IPS-NIHi11 (cell line): ENCODE results near the gene AOAH.

Source experiments
- DNase-seq: peaks from one replicate; pipeline ENCODE4 v3.0.0; 2012; ENCODE audit warnings: mixed read lengths, low spot score

The AOAH gene

GRCh38 chr7:36600869-36601530 lies 123.3 kb downstream of the AOAH start:
- no peak for DNase-seq

DNA sequence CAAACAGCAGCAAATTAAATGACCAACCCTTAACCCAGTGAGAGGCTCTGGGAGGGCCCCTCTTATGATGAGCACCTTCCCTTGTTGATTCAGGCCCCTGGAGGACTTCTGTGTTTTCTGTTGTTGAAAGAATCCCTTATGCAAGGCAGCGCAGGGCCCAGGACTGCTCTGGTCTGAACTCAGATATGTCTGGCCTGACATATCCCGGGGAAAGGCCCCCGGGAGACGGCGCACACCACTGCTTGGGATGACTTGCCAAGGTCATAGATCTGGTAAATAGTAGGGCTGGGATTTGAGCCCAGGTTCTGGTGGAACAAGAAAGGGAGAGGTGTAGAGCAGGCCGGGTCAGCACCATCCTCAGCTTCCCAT lies 124.0 kb downstream of the AOAH start:
- no peak for DNase-seq

DNA sequence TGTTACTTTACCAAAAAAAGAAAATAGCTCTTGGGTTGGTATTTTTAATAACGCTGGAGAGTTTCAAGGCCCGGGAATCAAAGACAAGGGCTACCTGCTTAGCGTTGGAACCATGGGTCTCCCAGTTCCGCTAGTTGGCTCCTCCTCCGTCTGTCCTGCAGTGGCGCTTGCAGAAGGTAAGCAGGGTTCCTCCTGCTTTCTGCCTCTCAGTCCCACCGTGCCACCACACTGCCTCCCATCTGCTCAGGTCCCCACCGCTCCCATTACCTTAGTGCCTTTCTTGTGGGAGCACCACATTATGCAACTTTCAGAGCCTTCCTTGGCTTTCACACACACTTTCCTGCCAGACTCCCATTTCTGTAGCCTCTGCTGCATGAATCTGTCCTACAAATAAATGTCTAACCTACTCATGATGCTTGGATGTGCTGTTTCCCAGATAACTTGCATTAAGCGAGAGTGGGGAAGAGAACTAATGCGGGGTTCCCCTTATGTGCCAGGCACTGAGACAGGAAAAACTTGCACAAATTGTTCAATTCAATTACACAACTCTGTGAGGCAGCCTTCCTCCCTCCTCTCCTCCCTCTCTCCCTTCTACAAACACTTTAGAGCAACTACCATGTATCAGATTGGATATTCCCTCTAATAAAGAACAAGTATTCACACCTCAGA lies 124.5 kb downstream of the AOAH start:
- DNase-seq = no peak

- peak; percentile 49 for DNase-seq
Observed at GRCh38 chr7:36598054-36598674, 126.1 kb downstream of the AOAH start.

GRCh38 chr7:36597090-36597773 lies 127.1 kb downstream of the AOAH start:
- no peak for DNase-seq

DNA sequence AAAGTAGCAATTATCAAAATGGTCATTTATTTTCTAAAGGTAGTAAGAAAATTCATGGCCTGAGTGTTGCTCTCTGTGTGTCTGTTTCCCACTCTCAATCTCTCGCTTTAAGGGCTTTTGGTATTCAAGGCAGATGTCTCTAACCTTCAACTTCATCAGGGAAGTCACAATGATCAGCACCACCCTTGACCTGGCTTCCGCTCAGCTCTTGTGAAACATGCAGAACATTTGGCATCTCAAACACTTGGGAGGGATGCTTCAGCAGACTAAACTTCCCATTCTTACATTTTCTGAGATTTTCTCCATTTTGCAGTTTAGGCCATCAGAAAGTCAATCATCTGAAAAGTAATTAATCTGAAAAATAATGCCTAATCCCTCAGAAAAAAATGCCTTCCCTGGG lies 129.8 kb downstream of the AOAH start:
- no peak for DNase-seq

DNA sequence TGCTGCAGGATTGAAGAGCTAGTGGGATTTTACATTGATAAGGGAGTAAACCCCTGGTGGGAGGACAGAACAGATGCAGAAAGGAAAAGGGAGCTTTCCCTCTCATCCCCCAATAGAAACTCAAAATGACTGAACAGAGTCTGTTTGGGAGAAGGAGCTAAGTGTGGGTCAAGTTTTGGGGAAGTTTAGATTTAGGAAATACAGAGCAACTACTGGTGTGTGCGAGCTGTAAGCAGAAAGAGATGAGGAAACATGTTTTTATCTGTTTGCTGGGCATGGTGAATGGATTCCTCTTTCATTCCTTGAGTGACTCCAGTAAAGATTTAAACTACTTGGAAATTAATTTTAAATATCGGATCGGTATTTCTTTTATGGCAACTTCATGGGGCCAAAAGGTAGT lies 132.7 kb downstream of the AOAH start:
- DNase-seq = no peak

DNA sequence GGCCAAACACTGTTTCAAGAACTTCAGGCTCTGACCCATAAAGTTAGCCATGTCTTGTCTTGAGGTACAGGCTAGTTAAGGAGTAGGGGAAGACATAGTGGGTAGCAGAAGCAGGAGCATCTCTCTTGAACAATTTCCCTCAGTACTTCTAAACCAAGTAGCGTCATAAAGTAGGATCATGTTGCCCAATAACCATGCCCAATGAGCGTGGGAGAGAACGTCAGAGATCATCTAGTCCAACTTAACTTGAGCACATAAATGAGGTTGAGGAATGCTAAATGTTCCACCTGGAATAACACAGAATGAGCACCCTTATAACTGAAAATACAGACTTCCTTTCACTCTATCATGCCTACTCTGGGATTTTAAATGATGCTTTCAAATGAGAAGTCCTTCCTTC lies 134.9 kb downstream of the AOAH start:
- DNase-seq = no peak

- DNase-seq = no peak
Observed at GRCh38 chr7:36583318-36583717, 141.0 kb downstream of the AOAH start.

GRCh38 chr7:36575832-36576231 lies 148.5 kb downstream of the AOAH start:
- DNase-seq = no peak

GRCh38 chr7:36573066-36573465 lies 151.2 kb downstream of the AOAH start:
- DNase-seq = no peak

DNA sequence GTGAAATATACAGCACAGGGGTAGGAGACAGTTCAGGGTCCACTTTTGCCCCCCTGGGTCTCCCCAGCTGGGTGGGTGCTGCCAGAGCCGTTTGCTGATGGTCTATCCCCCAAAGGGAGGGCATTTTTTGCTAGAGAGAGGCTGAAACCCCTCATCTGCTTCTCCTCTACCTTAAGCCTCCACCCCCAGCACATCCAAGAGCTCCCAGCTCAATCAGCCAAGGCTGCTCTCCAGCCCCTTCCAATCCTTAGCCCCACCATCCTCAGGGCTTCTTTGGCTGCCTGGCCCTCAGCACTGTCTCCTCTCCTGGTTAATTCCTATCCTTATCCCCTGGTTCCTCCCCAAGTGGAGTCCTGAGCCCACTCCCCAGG lies 153.1 kb downstream of the AOAH start:
- no peak for DNase-seq

DNA sequence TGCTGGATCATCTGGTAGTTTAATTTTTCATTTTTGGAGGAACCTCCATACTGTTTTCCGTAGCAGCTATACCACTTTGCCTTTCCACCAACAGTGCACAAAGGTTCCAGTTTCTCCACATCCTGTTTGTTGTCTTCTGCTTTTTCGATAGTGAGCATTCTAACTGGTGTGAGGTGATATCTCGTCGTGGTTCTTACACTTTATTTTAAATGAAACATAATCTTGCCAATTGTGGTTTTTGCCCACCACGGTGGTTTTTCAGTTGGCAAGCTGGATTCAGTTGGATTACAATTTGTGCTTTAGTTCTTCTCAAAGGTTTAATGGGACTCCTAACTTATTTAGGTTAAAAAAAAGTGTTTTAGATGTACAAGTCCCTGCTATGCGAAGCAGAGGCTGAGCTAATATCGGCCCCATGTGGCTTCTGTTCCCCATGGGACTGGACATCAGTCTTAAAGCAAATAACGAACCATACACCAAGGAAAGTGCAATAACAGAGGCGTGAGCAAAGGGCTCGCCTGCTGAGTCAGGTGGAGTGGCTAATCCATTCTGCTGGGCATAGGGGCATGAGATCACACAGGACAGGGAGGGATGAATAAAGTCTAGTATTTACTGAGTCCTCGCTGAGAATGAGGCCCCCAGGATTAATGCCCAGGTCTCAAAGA lies 153.6 kb downstream of the AOAH start:
- DNase-seq = no peak

DNA sequence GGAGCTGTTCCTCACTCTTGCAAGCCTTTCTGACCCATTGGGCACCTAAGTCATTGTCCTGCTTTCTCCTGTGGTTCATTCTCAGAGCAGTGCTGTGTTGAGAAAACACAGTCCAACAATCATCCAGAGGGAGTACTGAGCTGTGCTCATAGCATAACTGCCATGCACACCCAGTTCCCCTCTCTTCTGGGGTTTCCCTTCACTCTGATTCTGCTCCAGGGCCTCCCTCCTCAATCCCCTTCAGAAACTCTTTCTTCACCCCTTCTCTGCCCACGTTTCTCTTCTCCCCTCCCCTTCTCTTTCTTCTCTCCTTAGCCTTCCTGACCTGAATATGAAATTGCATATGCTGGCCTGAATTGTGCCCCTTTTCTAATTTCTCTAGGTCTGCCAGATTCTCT lies 155.8 kb downstream of the AOAH start:
- no peak for DNase-seq

- no peak for DNase-seq
Observed at GRCh38 chr7:36567699-36568451, 156.4 kb downstream of the AOAH start.

DNA sequence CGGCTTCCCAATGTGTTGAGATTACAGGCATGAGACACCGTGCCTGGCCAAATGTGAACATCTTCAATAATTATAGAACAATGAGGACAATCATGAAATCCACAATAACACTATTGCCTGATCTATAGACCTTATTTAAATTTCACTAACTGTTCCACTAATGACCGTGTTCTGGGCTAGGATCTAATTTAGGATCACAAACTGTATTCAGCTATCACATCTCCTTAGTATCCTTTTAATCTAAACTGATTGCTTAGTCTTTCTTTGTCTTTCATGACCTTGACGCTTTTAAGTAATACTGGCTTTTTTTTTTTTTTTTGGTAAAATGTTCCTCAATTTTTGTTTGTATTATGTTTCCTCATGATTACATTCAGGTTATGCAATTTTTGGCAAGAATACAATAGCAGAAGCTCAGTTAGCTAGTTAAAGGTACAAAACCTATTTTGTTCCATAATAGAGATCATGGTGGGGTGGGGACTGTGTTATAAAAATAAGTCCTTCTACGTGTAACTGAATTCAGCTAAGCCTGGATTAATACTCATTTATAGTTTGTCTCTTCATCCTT lies 158.4 kb downstream of the AOAH start:
- DNase-seq = no peak

DNA sequence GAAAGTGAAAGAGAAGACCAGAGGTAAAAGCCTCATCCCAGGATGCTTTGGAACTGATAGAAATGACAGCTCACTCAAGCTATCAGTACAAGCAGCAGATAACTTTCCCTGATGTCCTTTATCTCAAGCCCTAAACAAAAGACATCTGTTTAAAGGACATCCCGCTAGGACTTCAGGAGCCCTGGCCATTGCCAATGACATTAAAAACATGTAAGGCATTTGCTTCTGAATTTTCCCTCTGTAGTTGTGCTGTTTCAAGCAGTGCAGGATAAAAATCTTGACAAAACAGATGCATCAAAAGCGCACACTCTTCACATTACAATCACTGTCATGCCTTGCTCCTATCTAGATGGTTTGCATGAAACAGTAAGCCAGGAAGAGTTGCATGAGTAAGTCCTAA lies 159.8 kb downstream of the AOAH start:
- DNase-seq = no peak

DNA sequence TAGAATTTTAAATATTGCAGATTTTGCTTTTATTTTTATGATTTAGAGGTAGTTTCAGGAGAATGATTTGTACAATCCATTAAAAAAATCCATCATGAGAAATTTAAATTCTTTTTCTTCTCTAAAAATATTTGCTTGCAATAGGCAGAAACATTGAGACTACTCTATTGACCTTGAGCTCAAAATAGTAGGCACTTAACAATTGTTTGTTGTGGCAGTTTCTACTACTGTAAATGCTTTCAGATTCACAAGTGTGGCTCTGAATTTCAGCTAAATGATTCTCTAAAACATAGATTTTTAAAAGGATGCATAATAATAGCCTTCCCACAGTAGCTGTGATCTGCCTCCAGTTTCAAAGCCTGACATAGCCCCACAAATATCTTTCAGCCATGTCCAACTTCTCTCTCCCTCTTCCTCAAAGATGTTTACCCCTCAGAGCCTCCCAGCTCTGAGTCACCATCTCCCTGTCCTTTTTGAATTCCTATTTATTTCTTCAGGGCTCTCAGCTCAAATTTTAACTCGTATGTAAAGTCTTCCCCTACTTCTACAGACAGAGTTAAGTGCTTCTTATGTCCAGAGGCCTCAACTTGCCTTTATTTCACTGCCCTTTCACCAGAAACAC lies 160.5 kb downstream of the AOAH start:
- no peak for DNase-seq

DNA sequence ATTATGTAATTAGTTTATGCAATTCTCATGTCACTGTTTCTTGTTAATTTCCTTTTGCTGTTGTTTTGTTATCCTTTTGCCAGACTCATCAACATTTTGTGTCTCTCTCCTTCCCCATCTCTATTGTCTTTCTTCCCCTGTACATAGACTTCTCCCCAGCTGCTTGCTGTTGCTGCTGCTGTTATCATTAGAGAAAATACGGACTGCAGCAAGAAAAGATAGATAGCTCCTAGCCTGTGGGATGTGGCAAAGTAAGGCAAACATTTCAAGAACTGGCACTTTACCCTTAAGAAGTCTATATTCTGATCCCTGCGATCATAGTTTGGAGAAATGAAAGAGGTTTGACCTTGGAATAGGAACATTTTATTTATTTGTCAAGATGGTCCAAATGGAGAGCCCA lies 162.2 kb downstream of the AOAH start:
- DNase-seq = no peak

DNA sequence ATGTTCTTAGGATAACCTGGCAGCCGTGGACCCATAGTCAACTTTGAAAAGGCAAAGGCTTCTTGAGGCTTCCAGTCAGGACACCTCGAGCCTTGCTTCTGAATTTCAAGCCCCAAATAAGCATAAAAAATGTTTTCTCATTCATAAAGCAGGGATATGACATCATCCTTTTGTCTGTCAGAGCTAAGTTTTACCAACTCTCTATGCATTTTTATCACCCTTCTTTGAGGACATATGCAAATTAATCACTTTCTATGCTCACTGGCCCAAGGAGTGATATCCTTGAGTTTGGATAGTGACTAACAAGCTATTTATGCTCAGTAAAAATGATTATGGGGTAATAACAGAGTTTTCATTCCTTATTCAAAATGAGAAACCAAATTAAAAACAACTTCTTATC lies 175.3 kb downstream of the AOAH start:
- no peak for DNase-seq

- DNase-seq = no peak
Observed at GRCh38 chr7:36547416-36547815, 176.9 kb downstream of the AOAH start.
